ENCODE measurements around the gene PRLR.

Gene PRLR

DNA sequence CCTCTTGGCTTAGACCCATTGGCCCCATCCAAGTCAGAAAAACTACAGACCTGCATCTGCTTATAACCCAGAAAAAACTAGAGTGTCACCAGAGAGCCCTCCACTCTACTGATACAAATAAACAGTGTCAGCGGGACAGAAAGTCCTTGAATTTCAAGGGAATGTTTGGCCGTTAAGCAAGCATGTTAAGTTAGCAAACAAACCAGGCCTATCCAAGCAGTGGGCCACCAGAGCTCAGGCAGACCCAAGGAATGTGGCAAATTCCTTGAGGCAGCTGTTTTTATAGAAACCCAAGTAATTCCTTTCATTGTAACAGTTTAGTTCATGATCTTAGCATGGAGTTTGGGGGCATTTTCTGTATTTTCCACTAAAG is 70.9 kb downstream of the PRLR start:
- Histone ChIP-seq H3F3A (ENCODE audit: control insufficient read depth, insufficient read depth) (no peaks in the 10 kb centered on the region), H3K9me3 (ENCODE audit: control insufficient read depth, insufficient read depth, low read length) (no peaks in the 10 kb centered on the region), H3K36me3 (ENCODE audit: control insufficient read depth, low read length) (no peaks in the 10 kb centered on the region), H3K4me1 (ENCODE audit: control insufficient read depth, low read length) (no peaks in the 10 kb centered on the region), H3K79me2 (ENCODE audit: control insufficient read depth, low read length) (no peaks in the 10 kb centered on the region), H3K4me2 (ENCODE audit: low read length) (no peak overlapping the region), H3K27ac (ENCODE audit: low read depth, low read length) (no peak overlapping the region), H3K27me3 (ENCODE audit: control insufficient read depth, low read length) (no peaks in the 10 kb centered on the region), H3K9me2 (replicated peaks; ENCODE audit: control insufficient read depth, low read length) (no peaks in the 10 kb centered on the region), H4K20me1 (ENCODE audit: control insufficient read depth, insufficient read depth, low read depth, low read length) (no peaks in the 10 kb centered on the region), H3K4me3 (ENCODE audit: low read length) (no peak overlapping the region)
- TF ChIP-seq EZH2phosphoT487 (IDR thresholded peaks at IDR 0.05; ENCODE audit: borderline replicate concordance, low read length) = no peak
- TF ChIP-seq, protein P1, sequence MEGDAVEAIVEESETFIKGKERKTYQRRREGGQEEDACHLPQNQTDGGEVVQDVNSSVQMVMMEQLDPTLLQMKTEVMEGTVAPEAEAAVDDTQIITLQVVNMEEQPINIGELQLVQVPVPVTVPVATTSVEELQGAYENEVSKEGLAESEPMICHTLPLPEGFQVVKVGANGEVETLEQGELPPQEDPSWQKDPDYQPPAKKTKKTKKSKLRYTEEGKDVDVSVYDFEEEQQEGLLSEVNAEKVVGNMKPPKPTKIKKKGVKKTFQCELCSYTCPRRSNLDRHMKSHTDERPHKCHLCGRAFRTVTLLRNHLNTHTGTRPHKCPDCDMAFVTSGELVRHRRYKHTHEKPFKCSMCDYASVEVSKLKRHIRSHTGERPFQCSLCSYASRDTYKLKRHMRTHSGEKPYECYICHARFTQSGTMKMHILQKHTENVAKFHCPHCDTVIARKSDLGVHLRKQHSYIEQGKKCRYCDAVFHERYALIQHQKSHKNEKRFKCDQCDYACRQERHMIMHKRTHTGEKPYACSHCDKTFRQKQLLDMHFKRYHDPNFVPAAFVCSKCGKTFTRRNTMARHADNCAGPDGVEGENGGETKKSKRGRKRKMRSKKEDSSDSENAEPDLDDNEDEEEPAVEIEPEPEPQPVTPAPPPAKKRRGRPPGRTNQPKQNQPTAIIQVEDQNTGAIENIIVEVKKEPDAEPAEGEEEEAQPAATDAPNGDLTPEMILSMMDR (IDR thresholded peaks at IDR 0.05; ENCODE audit: low read depth, low read length, poor library complexity, severe bottlenecking) = no peak

DNA sequence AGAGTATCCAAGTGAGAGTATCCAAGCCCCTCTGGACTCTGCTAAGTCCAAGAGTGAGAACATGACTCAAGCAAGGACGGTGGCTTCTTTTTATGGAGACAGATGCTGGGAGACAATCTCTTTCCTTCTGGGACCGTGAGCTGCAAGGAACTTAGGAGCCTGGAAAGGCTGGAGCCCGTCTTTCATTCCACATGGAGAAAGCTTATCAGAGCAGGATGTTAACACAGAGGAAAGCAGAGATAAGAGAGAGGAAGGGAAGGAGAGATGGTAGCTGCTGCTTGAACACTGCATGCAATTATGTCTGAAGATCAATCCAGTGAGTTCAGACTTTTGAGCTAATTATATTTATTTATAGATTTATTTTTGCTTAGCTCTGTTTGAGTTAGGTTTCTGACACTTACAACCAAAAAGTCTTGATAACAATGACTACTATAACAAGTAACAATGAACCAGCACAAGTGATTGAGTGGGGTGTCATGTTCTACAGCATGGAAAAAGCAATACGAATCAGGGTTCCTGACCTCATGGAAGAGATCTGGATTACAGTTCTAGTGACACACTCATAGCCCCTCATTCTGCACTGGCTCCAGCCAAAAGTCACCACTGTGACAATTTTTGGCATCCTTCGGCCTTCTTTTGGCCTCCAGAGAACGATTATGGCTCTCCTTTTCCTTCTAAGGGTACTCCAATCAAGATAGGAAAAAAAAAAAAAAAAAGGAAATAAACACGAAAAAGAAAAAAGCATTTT is 71.5 kb downstream of the PRLR start:
- no peak overlapping the region for H3K4me2 ChIP-seq (ENCODE audit: low read length)
- H3K9me3 ChIP-seq (ENCODE audit: control insufficient read depth, insufficient read depth, low read length) = no peaks in the 10 kb centered on the region
- H3K4me3 ChIP-seq (ENCODE audit: low read length) = no peak overlapping the region
- H3K4me1 ChIP-seq (ENCODE audit: control insufficient read depth, low read length) = no peaks in the 10 kb centered on the region
- no peaks in the 10 kb centered on the region for H3K36me3 ChIP-seq (ENCODE audit: control insufficient read depth, low read length)
- no peaks in the 10 kb centered on the region for H3K27me3 ChIP-seq (ENCODE audit: control insufficient read depth, low read length)
- H3K79me2 ChIP-seq (ENCODE audit: control insufficient read depth, low read length) = no peaks in the 10 kb centered on the region
- no peaks in the 10 kb centered on the region for H3K9me2 ChIP-seq (replicated peaks; ENCODE audit: control insufficient read depth, low read length)
- TF ChIP-seq, protein P1 (IDR thresholded peaks at IDR 0.05; ENCODE audit: low read depth, low read length, poor library complexity, severe bottlenecking) = no peak
- TF ChIP-seq EZH2phosphoT487 (IDR thresholded peaks at IDR 0.05; ENCODE audit: borderline replicate concordance, low read length) = no peak
- no peak overlapping the region for H3K27ac ChIP-seq (ENCODE audit: low read depth, low read length)
- H3F3A ChIP-seq (ENCODE audit: control insufficient read depth, insufficient read depth) = no peaks in the 10 kb centered on the region
- no peaks in the 10 kb centered on the region for H4K20me1 ChIP-seq (ENCODE audit: control insufficient read depth, insufficient read depth, low read depth, low read length)

DNA sequence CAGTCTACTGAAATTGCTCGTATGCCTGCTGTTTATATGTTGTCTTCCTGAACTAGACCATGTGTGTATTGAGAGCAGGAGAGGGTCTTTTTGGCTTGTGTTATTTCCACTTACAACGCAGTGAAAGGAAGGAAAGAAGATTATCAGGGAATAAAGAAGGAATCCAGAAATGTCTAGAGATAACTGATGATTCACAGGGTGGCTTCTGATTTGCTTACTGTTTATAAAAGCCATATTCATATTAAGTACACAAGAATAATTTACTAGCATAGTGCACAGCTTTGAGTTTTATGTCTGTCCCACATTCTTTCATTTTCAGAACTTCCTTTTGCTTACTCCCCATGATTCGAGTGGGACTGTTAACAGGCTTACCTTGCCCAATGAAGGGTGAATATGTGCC is 72.1 kb downstream of the PRLR start:
- no peaks in the 10 kb centered on the region for H4K20me1 ChIP-seq (ENCODE audit: control insufficient read depth, insufficient read depth, low read depth, low read length)
- H3K36me3 ChIP-seq (ENCODE audit: control insufficient read depth, low read length) = no peaks in the 10 kb centered on the region
- H3K4me3 ChIP-seq (ENCODE audit: low read length) = no peak overlapping the region
- H3K9me3 ChIP-seq (ENCODE audit: control insufficient read depth, insufficient read depth, low read length) = no peaks in the 10 kb centered on the region
- H3K27me3 ChIP-seq (ENCODE audit: control insufficient read depth, low read length) = no peaks in the 10 kb centered on the region
- no peak for TF ChIP-seq EZH2phosphoT487 (IDR thresholded peaks at IDR 0.05; ENCODE audit: borderline replicate concordance, low read length)
- TF ChIP-seq, protein P1 (IDR thresholded peaks at IDR 0.05; ENCODE audit: low read depth, low read length, poor library complexity, severe bottlenecking) = no peak
- no peaks in the 10 kb centered on the region for H3K4me1 ChIP-seq (ENCODE audit: control insufficient read depth, low read length)
- H3K79me2 ChIP-seq (ENCODE audit: control insufficient read depth, low read length) = no peaks in the 10 kb centered on the region
- no peaks in the 10 kb centered on the region for H3K9me2 ChIP-seq (replicated peaks; ENCODE audit: control insufficient read depth, low read length)
- no peak overlapping the region for H3K4me2 ChIP-seq (ENCODE audit: low read length)
- no peaks in the 10 kb centered on the region for H3F3A ChIP-seq (ENCODE audit: control insufficient read depth, insufficient read depth)
- H3K27ac ChIP-seq (ENCODE audit: low read depth, low read length) = no peak overlapping the region

Measured in DOHH2 (cell line).